ENCODE results near the gene VPS25. TPM values are rescaled to one million over a fixed set of nuclear protein-coding genes. Genes with fewer than 3 reads are reported as not detected.
A peak's percentile ranks its signal among the peaks of the same experiment; 100 is the strongest.

Gene VPS25
- total and polyA plus RNA-seq, 9 of the 15 experiments (the other 6 are each of a cell fraction or from before 2014, with no cell fraction given): 123 to 352 (median 180) TPM

GRCh38 chr17:42779936-42780850 is 6.9 kb downstream of the VPS25 start, which contains the start of gene WNK4:
Gene WNK4 (plus strand): TSS chr17:42780610. CDS start chr17:42780699, 89 bp downstream.
- Histone ChIP-seq H3K36me3 (ENCODE audit: control insufficient read depth, insufficient read depth, low read length) (peaks cover 69% of the 10 kb centered on the region), H3K4me1 (replicated peaks in 1 of 2; ENCODE audit: control insufficient read depth in 2 of 2, insufficient read depth in 2 of 2, low read length in 2 of 2) (peaks cover 51 to 76% of the 10 kb centered on the region in 2 experiments), H3K79me2 (ENCODE audit: control insufficient read depth, insufficient read depth, low read length) (peaks cover 39% of the 10 kb centered on the region), H2AFZ (ENCODE audit: low read depth, low read length) (peak within 1 kb of the TSS; percentile 69; the same call in 1 of the 2 replicates), H3K27ac (ENCODE audit: extremely low read depth, low read depth, low read length) (peak within 1 kb of the TSS; percentile 85), H4K20me1 (replicated peaks; ENCODE audit: control insufficient read depth, insufficient read depth, low read length) (no peaks in the 10 kb centered on the region), H3K4me2 (ENCODE audit: insufficient read depth, low read length) (peak within 1 kb of the TSS; percentile 76), H3K4me3 (peak within 1 kb of the TSS; percentile 53), H3K9me3 (replicated peaks; ENCODE audit: control insufficient read depth, insufficient read depth, low read depth, low read length) (no peaks in the 10 kb centered on the region), H3K9ac (ENCODE audit: insufficient read depth in 1 of 2, low read depth in 2 of 2, low read length in 2 of 2) (peak within 1 kb of the TSS; percentile 82 to 98), H3K9me1 (ENCODE audit: control insufficient read depth, insufficient read depth, low read length) (no peaks in the 10 kb centered on the region), H3K27me3 (ENCODE audit: control insufficient read depth in 2 of 2, insufficient read depth in 2 of 2, low read length in 2 of 2) (no peaks in the 10 kb centered on the region)
- ChIA-PET POLR2A (interaction anchor here (0.5 to 5.2 kb wide), 11 partner anchors 8 to 585 kb away, joined by 3 to 47 read pairs (median 4); partner anchors contain the start of genes BECN1, CNTD1 and COA3), CTCF (ENCODE audit: low intra/inter-chr PET ratio) (no interaction called here)
- DNase-seq (ENCODE audit: extremely low read depth in 1 of 4, low spot score in 3 of 4) (peak; percentile 93 to 98 (median 96)), ATAC-seq (peak; percentile 89), FAIRE-seq (peak; percentile 100)
- intact Hi-C loops (cut with micrococcal nuclease) (no loop called here), in situ Hi-C loops (cut with MboI) (no loop called here)
- BruUV-seq (replicated peaks): no TSS peak
- under 1% methylated on average over 47 of the region's 65 CpGs for WGBS (ENCODE audit: insufficient coverage, low coverage, missing lambda C conversion rate)
- TF ChIP-seq STAG1 (CRISPR knock-in tag; IDR thresholded peaks at IDR 0.05; ENCODE audit: borderline replicate concordance) (no peak), HDGF (IDR thresholded peaks at IDR 0.05) (0 out of 2 replicates have a peak, but pooled peaks have one; percentile 60), HDAC2 (IDR thresholded peaks at IDR 0.05) (peak; percentile 80), HINFP (tag; conservative IDR thresholded peaks at IDR 0.05; ENCODE audit: low read depth) (peak; percentile 91), POLR3A (IDR thresholded peaks at IDR 0.05; ENCODE audit: borderline replicate concordance, extremely low read depth, insufficient read depth, insufficient read length) (no peak), ZBTB7A (IDR thresholded peaks at IDR 0.05; ENCODE audit: borderline replicate concordance, control insufficient read depth, low read depth, low read length) (peak; percentile 99), ZNF830 (CRISPR knock-in tag; IDR thresholded peaks at IDR 0.05) (no peak), SMC3 (conservative IDR thresholded peaks at IDR 0.05; ENCODE audit: insufficient read depth, low read depth, low read length) (no peak; the same call in 1 of the 2 replicates), TCF3 (CRISPR knock-in tag; IDR thresholded peaks at IDR 0.05) (peak; percentile 94), FOXP4 (CRISPR knock-in tag; IDR thresholded peaks at IDR 0.05; ENCODE audit: borderline replicate concordance) (0 out of 2 replicates have a peak, but pooled peaks have one; percentile 16), TRIM24 (IDR thresholded peaks at IDR 0.05) (peak; percentile 70 to 72), NCOR1 (IDR thresholded peaks at IDR 0.05) (peak; percentile 93), VEZF1 (CRISPR knock-in tag; IDR thresholded peaks at IDR 0.05) (peak; percentile 92), ZBTB2 (IDR thresholded peaks at IDR 0.05) (peak; percentile 88), SMARCE1 (IDR thresholded peaks at IDR 0.05) (peak; percentile 86)
